BJ (cell line): ENCODE data around the gene ANO6. TPM values are rescaled to one million over a fixed set of nuclear protein-coding genes. Genes with fewer than 3 reads are reported as not detected.

Experiments
- CTCF ChIA-PET: fragments of 350-600 bp; formaldehyde crosslinking; extraction: SDS; loops from one replicate; lab custom pipeline; 2021; ENCODE audit warnings: antibody characterized with exemption, inconsistent platforms; lab: Yijun Ruan, JAX
- POLR2A ChIA-PET: fragments of 300-600 bp; sonication (Branson Sonifier 250); formaldehyde crosslinking; extraction: SDS; loops from one replicate; lab custom pipeline; 2021; ENCODE audit warnings: antibody characterized with exemption; lab: Charles Lee
- DNase-seq: peaks from one replicate; pipeline ENCODE4 v3.0.0-alpha.2; 2011; ENCODE audit warnings: low read depth
- H3K27me3 ChIP-seq: 2 replicates; pipeline ENCODE4 v1.6.0; 2011; ENCODE audit warnings: low read length; ENCODE audit not compliant: control insufficient read depth, insufficient read depth
- H3K36me3 ChIP-seq: 2 replicates; pipeline ENCODE4 v1.5.1; 2011; ENCODE audit warnings: low read length; ENCODE audit not compliant: control insufficient read depth, insufficient read depth
- H3K4me3 ChIP-seq: 2 replicates; pipeline ENCODE4 v1.5.1; 2011; ENCODE audit warnings: low read depth, mild to moderate bottlenecking, control low read depth, low read length
- CTCF ChIP-seq: IDR thresholded peaks from 2 replicates; pipeline ENCODE4 v1.5.1; 2011; ENCODE audit warnings: low read depth, mild to moderate bottlenecking, control low read depth, inconsistent platforms, low read length, moderate library complexity; ENCODE audit not compliant: insufficient read depth
- polyA plus RNA-seq: library from polyadenylated mRNA; depleted of rRNA; stranded (reverse); fragments of >200 nt; gene quantifications from 2 replicates; pipeline ENCODE4 v1.2.3, GENCODE V29; 2011

ANO6 gene
- polyA plus RNA-seq, 1 experiment, result 45.8 TPM

GRCh38 chr12:45415393-45415817, 199.5 kb downstream of the ANO6 start:
- Histone ChIP-seq H3K27me3 (no peaks in the 10 kb centered on the region), H3K36me3 (peaks cover 12% of the 10 kb centered on the region), H3K4me3 (no peak overlapping the region)
- DNase-seq, result peak; percentile 97
- TF ChIP-seq CTCF, result no peak
- ChIA-PET CTCF (no interaction called here), POLR2A (interaction anchor here (0.6 kb wide), 1 partner anchor 256 kb away, joined by 3 read pairs; no protein-coding TSS in a partner anchor)

- POLR2A ChIA-PET, result no interaction called here
- no peak for DNase-seq
Observed at GRCh38 chr12:45416126-45416525, 200.2 kb downstream of the ANO6 start.

GRCh38 chr12:45418520-45418919, 202.6 kb downstream of the ANO6 start:
- DNase-seq, result no peak
- CTCF ChIA-PET, result no interaction called here
- H3K27me3 ChIP-seq, result no peaks in the 10 kb centered on the region
- no peak overlapping the region for H3K4me3 ChIP-seq
- peaks cover 6% of the 10 kb centered on the region for H3K36me3 ChIP-seq
- POLR2A ChIA-PET, result no interaction called here
- no peak for TF ChIP-seq CTCF

More at GRCh38 chr12:45416126-45416525, 200.2 kb downstream of the ANO6 start:
- Histone ChIP-seq H3K27me3 (no peaks in the 10 kb centered on the region), H3K36me3 (peaks cover 12% of the 10 kb centered on the region), H3K4me3 (no peak overlapping the region)
- no peak for TF ChIP-seq CTCF
- CTCF ChIA-PET, result no interaction called here

GRCh38 chr12:45419317-45419814, 203.5 kb downstream of the ANO6 start:
- no peak for DNase-seq
- CTCF ChIA-PET, result interaction anchor here (0.6 kb wide), 1 partner anchor 248 kb away, joined by 3 read pairs; no protein-coding TSS in a partner anchor
- no peak overlapping the region for H3K4me3 ChIP-seq
- no peaks in the 10 kb centered on the region for H3K27me3 ChIP-seq
- TF ChIP-seq CTCF, result no peak
- POLR2A ChIA-PET, result no interaction called here
- H3K36me3 ChIP-seq, result peaks cover 5% of the 10 kb centered on the region; the same call in 1 of the 2 replicates

- Histone ChIP-seq H3K36me3 (peaks cover 3% of the 10 kb centered on the region; the same call in 1 of the 2 replicates), H3K4me3 (no peak overlapping the region), H3K27me3 (no peaks in the 10 kb centered on the region)
- CTCF ChIA-PET, result no interaction called here
- POLR2A ChIA-PET, result no interaction called here
- no peak for DNase-seq
- TF ChIP-seq CTCF, result no peak
Observed at GRCh38 chr12:45421736-45422135, 205.8 kb downstream of the ANO6 start.
